ENCODE data around the gene BOLA1. TPM values are rescaled to one million over a fixed set of nuclear protein-coding genes. Genes with fewer than 3 reads are reported as not detected.

The BOLA1 gene
- total and polyA plus RNA-seq, 2 of the 13 experiments (the other 11 are each of a cell fraction or from before 2014, with no cell fraction given), result 3.2 to 4.2 TPM

- TF ChIP-seq HNRNPUL1 (IDR thresholded peaks at IDR 0.05; ENCODE audit: low read depth, low read length), result no peak
Observed at GRCh38 chr1:149915429-149916192, 16.2 kb downstream of the BOLA1 start (continued).

DNA sequence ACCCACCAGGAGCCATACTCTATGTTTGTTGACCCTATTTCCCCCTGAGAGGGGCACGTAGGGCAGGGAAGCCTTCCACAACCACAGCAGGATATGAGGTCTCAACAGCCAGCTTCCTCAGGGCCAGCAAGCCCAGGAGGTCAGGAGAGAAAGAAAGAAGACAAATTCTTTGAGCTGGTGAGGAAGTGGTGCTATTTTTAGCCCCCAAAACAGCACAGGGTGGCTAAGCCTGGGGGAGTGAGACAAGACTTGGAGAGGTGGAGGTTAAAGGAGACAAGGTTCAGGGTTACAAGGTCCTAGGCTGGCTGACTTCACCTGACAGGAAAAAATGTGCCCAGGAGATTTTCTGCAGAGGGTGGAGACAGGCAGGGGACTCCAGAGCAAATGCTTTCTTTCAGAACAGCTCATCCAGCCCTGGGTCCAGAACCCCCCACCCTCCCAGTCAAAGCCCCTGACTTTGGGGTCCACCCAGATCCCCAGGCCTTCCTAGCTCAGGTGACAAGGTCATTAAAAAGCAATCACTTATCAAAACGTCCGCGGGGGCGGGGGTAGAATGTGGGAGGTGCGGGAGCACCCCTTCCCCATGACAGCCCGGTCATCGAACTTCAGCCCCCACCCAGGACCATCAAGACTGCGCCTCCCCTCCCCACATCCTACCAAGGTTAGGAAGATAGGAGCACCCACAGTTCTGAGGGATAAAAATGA lies 17.0 kb downstream of the BOLA1 start:
- peaks cover 28% of the 10 kb centered on the region for H3K4me1 ChIP-seq (ENCODE audit: insufficient read depth, low read length)
- H3K27me3 ChIP-seq (ENCODE audit: control insufficient read depth in 1 of 2, insufficient read depth in 2 of 2, low read length in 2 of 2), result 0 out of 5 replicates have a peak, but pooled peaks cover 0 to 3% of the 10 kb centered on the region in 2 experiments
- intact Hi-C loops (cut with micrococcal nuclease; ENCODE audit: unreplicated experiment) (no loop called here), in situ Hi-C loops (cut with HindIII; ENCODE audit: extremely low pct_ligation_motif_present, low pct_unique_long_range_greater_than_20kb) (no loop called here)
- FAIRE-seq (no peak), ATAC-seq (no peak), DNase-seq (ENCODE audit: low spot score) (no peak)
- no peaks in the 10 kb centered on the region for H3K9me3 ChIP-seq (ENCODE audit: low read length)
- peak overlapping the region; percentile 86; the same call in 1 of the 2 replicates for H3K4me2 ChIP-seq (ENCODE audit: low read depth, low read length)
- H3K4me3 ChIP-seq (replicated peaks in 1 of 3; ENCODE audit: insufficient read depth in 1 of 3, low read depth in 2 of 3, low read length in 3 of 3), result peak overlapping the region in 1 of 3 experiments; percentile 28; a peak in 1 of 6 replicates
- no TSS peak for BruUV-seq (replicated peaks)
- H3K27ac ChIP-seq (ENCODE audit: extremely low read length, insufficient read depth, low read length), result no peak overlapping the region
- H4K20me1 ChIP-seq (ENCODE audit: insufficient read depth, low read length), result no peaks in the 10 kb centered on the region
- ChIA-PET POLR2A (interaction anchor here (1.5 kb wide), 1 partner anchor 30 kb away, joined by 7 read pairs; a partner anchor contains a TSS), CTCF (ENCODE audit: low intra/inter-chr PET ratio, low total read pairs) (no interaction called here)
- no peaks in the 10 kb centered on the region for H3K36me3 ChIP-seq (replicated peaks in 1 of 2; ENCODE audit: control insufficient read depth in 1 of 2, insufficient read depth in 2 of 2, low read length in 2 of 2)
- H3K79me2 ChIP-seq (ENCODE audit: insufficient read depth, low read length), result no peaks in the 10 kb centered on the region
- no peak overlapping the region for H2AFZ ChIP-seq (ENCODE audit: low read length)
- H3K9ac ChIP-seq (ENCODE audit: insufficient read depth, low read depth, low read length), result no peak overlapping the region
- WGBS (ENCODE audit: low lambda C conversion rate), result 56% methylated on average over 9 of the region's 9 CpGs
- TF ChIP-seq ZNF615 (CRISPR knock-in tag; IDR thresholded peaks at IDR 0.05; ENCODE audit: borderline replicate concordance) (no peak), MIXL1 (CRISPR knock-in tag; IDR thresholded peaks at IDR 0.05) (no peak), ZSCAN30 (CRISPR knock-in tag; IDR thresholded peaks at IDR 0.05) (no peak), CREB1 (IDR thresholded peaks at IDR 0.05) (no peak), CREB1 (CRISPR knock-in tag; IDR thresholded peaks at IDR 0.05) (no peak), ZNF660 (CRISPR knock-in tag; IDR thresholded peaks at IDR 0.05; ENCODE audit: borderline replicate concordance, low read depth) (no peak), ZNF441 (CRISPR knock-in tag; IDR thresholded peaks at IDR 0.05; ENCODE audit: borderline replicate concordance) (no peak), EEA1 (CRISPR knock-in tag; IDR thresholded peaks at IDR 0.05; ENCODE audit: borderline replicate concordance) (no peak), TBP (CRISPR knock-in tag; IDR thresholded peaks at IDR 0.05) (no peak), HINFP (CRISPR knock-in tag; IDR thresholded peaks at IDR 0.05; ENCODE audit: low read depth) (no peak), ZNF7 (CRISPR knock-in tag; IDR thresholded peaks at IDR 0.05) (no peak), CENPX (CRISPR knock-in tag; IDR thresholded peaks at IDR 0.05) (no peak), MED1 (CRISPR knock-in tag; IDR thresholded peaks at IDR 0.05) (no peak), ZFP1 (CRISPR knock-in tag; IDR thresholded peaks at IDR 0.05) (no peak), ZNF484 (CRISPR knock-in tag; IDR thresholded peaks at IDR 0.05; ENCODE audit: borderline replicate concordance, low read depth) (no peak), ZNF282 (IDR thresholded peaks at IDR 0.05; ENCODE audit: partially characterized antibody) (no peak)
- TF ChIP-seq, protein P1, sequence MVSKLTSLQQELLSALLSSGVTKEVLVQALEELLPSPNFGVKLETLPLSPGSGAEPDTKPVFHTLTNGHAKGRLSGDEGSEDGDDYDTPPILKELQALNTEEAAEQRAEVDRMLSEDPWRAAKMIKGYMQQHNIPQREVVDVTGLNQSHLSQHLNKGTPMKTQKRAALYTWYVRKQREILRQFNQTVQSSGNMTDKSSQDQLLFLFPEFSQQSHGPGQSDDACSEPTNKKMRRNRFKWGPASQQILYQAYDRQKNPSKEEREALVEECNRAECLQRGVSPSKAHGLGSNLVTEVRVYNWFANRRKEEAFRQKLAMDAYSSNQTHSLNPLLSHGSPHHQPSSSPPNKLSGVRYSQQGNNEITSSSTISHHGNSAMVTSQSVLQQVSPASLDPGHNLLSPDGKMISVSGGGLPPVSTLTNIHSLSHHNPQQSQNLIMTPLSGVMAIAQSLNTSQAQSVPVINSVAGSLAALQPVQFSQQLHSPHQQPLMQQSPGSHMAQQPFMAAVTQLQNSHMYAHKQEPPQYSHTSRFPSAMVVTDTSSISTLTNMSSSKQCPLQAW (CRISPR knock-in tag; IDR thresholded peaks at IDR 0.05), result no peak

All from HepG2 (cell line).